Loucy (cell line): ENCODE measurements around the gene CNTN4.

ENCODE experiments used
- H2AFZ ChIP-seq: fragments of 200-600 bp; sonication (generic); 2 replicates; pipeline ENCODE4 v1.6.0; 2016; ENCODE audit warnings: antibody characterized with exemption, mild to moderate bottlenecking, low read length, moderate library complexity
- H3F3A ChIP-seq: fragments of 200-600 bp; 2 replicates; pipeline ENCODE4 v1.6.0; 2016; ENCODE audit warnings: antibody characterized with exemption, low read depth, mild to moderate bottlenecking
- H3K27me3 ChIP-seq: fragments of 200-600 bp; sonication (generic); 2 replicates; pipeline ENCODE4 v1.6.1; 2014; ENCODE audit warnings: low read length, mild to moderate bottlenecking; ENCODE audit not compliant: insufficient read depth, poor library complexity, severe bottlenecking
- H3K36me3 ChIP-seq: fragments of 200-600 bp; sonication (generic); 2 replicates; pipeline ENCODE4 v1.6.1; 2016; ENCODE audit warnings: low read length; ENCODE audit not compliant: insufficient read depth
- H3K4me1 ChIP-seq: fragments of 200-600 bp; sonication (generic); 2 replicates; pipeline ENCODE4 v1.5.1; 2014; ENCODE audit warnings: low read length, mild to moderate bottlenecking; ENCODE audit not compliant: insufficient read depth, poor library complexity, severe bottlenecking
- H3K4me2 ChIP-seq: fragments of 200-600 bp; sonication (generic); 2 replicates; pipeline ENCODE4 v1.6.0; 2014; ENCODE audit warnings: antibody characterized with exemption, low read length, low read depth, mild to moderate bottlenecking; ENCODE audit not compliant: poor library complexity, severe bottlenecking
- H3K4me3 ChIP-seq: fragments of 200-600 bp; sonication (generic); 2 replicates; pipeline ENCODE4 v1.5.1; 2014; ENCODE audit warnings: low read length, mild to moderate bottlenecking, mixed read lengths; ENCODE audit not compliant: poor library complexity, severe bottlenecking
- H3K79me2 ChIP-seq: fragments of 200-600 bp; sonication (generic); 2 replicates; pipeline ENCODE4 v1.6.1; 2014; ENCODE audit warnings: low read length; ENCODE audit not compliant: insufficient read depth
- H3K9ac ChIP-seq: fragments of 200-600 bp; sonication (generic); 2 replicates; pipeline ENCODE4 v1.6.0; 2014; ENCODE audit warnings: mild to moderate bottlenecking, low read depth, low read length, moderate library complexity; ENCODE audit not compliant: poor library complexity, severe bottlenecking
- H3K9me2 ChIP-seq: fragments of 200-600 bp; sonication (generic); replicated peaks from 2 replicates; pipeline ENCODE4 v1.6.1; 2016; ENCODE audit warnings: low read depth, low read length, mixed read lengths
- H3K9me3 ChIP-seq: fragments of 200-600 bp; sonication (generic); 2 replicates; pipeline ENCODE4 v1.6.1; 2014; ENCODE audit warnings: mild to moderate bottlenecking, antibody characterized with exemption, low read length, low read depth; ENCODE audit not compliant: insufficient read depth
- H4K20me1 ChIP-seq: fragments of 200-600 bp; sonication (generic); 2 replicates; pipeline ENCODE4 v1.6.0; 2014; ENCODE audit warnings: antibody characterized with exemption, low read length, mild to moderate bottlenecking; ENCODE audit not compliant: insufficient read depth, poor library complexity, severe bottlenecking
- CTCF ChIP-seq: fragments of 200-600 bp; sonication (generic); conservative IDR thresholded peaks from 2 replicates; pipeline ENCODE4 v1.5.1; 2014; ENCODE audit warnings: mild to moderate bottlenecking, antibody characterized with exemption, low read length
- EZH2phosphoT487 ChIP-seq: fragments of 200-600 bp; IDR thresholded peaks from 2 replicates; pipeline ENCODE4 v1.6.1; 2018; ENCODE audit warnings: antibody characterized with exemption, mild to moderate bottlenecking, moderate library complexity, borderline replicate concordance

The CNTN4 gene

GRCh38 chr3:2098398-2099027 lies at the start of gene CNTN4:
CNTN4 (plus strand) TSS chr3:2098866.
- H3K4me2 ChIP-seq: no peak within 1 kb of the TSS
- no peaks in the 10 kb centered on the region for H3K36me3 ChIP-seq
- no peaks in the 10 kb centered on the region for H3F3A ChIP-seq
- peaks cover 8% of the 10 kb centered on the region; the same call in 1 of the 2 replicates for H3K9me3 ChIP-seq
- TF ChIP-seq CTCF (no peak), EZH2phosphoT487 (no peak)
- H3K27me3 ChIP-seq: no peaks in the 10 kb centered on the region
- H4K20me1 ChIP-seq: no peaks in the 10 kb centered on the region
- H3K4me3 ChIP-seq: no peak within 1 kb of the TSS
- no peaks in the 10 kb centered on the region for H3K4me1 ChIP-seq
- H3K9me2 ChIP-seq: no peaks in the 10 kb centered on the region
- no peak within 1 kb of the TSS for H2AFZ ChIP-seq
- no peak within 1 kb of the TSS for H3K9ac ChIP-seq
- H3K79me2 ChIP-seq: no peaks in the 10 kb centered on the region

- Histone ChIP-seq H3K9me3 (peaks cover 2% of the 10 kb centered on the region; the same call in 1 of the 2 replicates), H4K20me1 (no peaks in the 10 kb centered on the region), H3K4me1 (no peaks in the 10 kb centered on the region), H3K27me3 (no peaks in the 10 kb centered on the region), H3K36me3 (no peaks in the 10 kb centered on the region), H2AFZ (no peak overlapping the region), H3K4me3 (no peak overlapping the region), H3K4me2 (no peak overlapping the region), H3F3A (no peaks in the 10 kb centered on the region), H3K79me2 (no peaks in the 10 kb centered on the region), H3K9ac (no peak overlapping the region), H3K9me2 (no peaks in the 10 kb centered on the region)
- TF ChIP-seq CTCF: no peak
- no peak for TF ChIP-seq EZH2phosphoT487
Observed at GRCh38 chr3:2061360-2061759, 37.3 kb upstream of the CNTN4 start.

GRCh38 chr3:2071531-2071930 lies 27.1 kb upstream of the CNTN4 start:
- Histone ChIP-seq H3K9me3 (no peaks in the 10 kb centered on the region), H3K4me2 (no peak overlapping the region)
- no peak for TF ChIP-seq CTCF
- no peak for TF ChIP-seq EZH2phosphoT487

More at GRCh38 chr3:2071531-2071930, 27.1 kb upstream of the CNTN4 start:
- no peaks in the 10 kb centered on the region for H3K4me1 ChIP-seq
- H2AFZ ChIP-seq: no peak overlapping the region
- H4K20me1 ChIP-seq: no peaks in the 10 kb centered on the region
- no peak overlapping the region for H3K4me3 ChIP-seq
- H3K9me2 ChIP-seq: no peaks in the 10 kb centered on the region
- H3K27me3 ChIP-seq: no peaks in the 10 kb centered on the region
- no peaks in the 10 kb centered on the region for H3F3A ChIP-seq
- no peaks in the 10 kb centered on the region for H3K79me2 ChIP-seq
- H3K36me3 ChIP-seq: no peaks in the 10 kb centered on the region
- no peak overlapping the region for H3K9ac ChIP-seq
